ENCODE data around the gene CCDC102B.

Gene CCDC102B

GRCh38 chr18:69085951-69086350 lies 288.1 kb downstream of the CCDC102B start:
- DNase-seq (ENCODE audit: low read depth): no peak

GRCh38 chr18:69088973-69089372 lies 291.1 kb downstream of the CCDC102B start:
- no peak for DNase-seq (ENCODE audit: low read depth)

- DNase-seq (ENCODE audit: low read depth): no peak
Observed at GRCh38 chr18:69097349-69097748, 299.5 kb downstream of the CCDC102B start.

GRCh38 chr18:69102959-69103358 lies 305.1 kb downstream of the CCDC102B start:
- no peak for DNase-seq (ENCODE audit: low read depth)

Data from activated T-cell treated with anti-CD3 and anti-CD28 coated beads for 1 hour (primary cell).